GM19438 (cell line): ENCODE data around the gene CXCL9.
"Not testable (repeated sequence)": the region's sequence is repeated elsewhere in the genome, so short reads cannot be mapped to it uniquely, and the experiment has no call there.

Experiments used
- ATAC-seq: cut with Tn5 transposase; IDR thresholded peaks from one replicate; pipeline ENCODE4 v1.9.1; 2021; ENCODE audit warnings: low read depth; ENCODE audit not compliant: unreplicated experiment

Gene CXCL9

GRCh38 chr4:75968084-75968483 lies 39.2 kb downstream of the CXCL9 start:
- ATAC-seq: no peak

GRCh38 chr4:75963558-75963957 lies 43.8 kb downstream of the CXCL9 start:
- ATAC-seq: no peak

DNA sequence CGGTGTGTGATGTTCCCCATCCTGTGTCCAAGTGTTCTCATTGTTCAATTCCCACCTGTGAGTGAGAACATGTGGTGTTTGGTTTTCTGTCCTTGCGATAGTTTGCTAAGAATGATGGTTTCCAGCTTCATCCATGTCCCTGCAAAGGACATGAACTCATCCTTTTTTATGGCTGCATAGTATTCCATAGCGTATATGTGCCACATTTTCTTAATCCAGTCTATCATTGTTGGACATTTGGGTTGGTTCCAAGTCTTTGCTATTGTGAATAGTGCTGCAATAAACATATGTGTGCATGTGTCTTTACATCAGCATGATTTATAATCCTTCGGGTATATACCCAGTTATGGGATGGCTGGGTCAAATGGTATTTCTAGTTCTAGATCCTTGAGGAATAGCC lies 45.2 kb downstream of the CXCL9 start:
- ATAC-seq: not testable (repeated sequence)

DNA sequence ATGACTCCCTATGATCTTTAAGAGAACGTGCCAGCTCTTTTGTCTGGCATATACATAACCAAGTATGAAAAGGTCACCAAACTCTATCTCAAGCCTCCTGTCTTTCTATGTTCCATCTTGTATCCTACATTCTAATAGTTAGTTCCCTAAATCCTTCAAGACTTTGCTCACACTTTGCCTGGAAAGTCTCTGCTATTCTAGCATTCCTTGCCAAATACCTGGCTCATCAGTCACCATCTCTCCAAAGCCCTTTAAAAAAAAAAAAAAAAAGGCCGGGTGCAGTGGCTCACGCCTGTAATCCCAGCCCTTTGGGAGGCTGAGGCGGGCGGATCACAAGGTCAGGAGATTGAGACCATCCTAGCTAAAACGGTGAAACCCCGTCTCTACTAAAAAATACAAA lies 48.8 kb downstream of the CXCL9 start:
- ATAC-seq: not testable (repeated sequence)

- not testable (repeated sequence) for ATAC-seq
Measured at GRCh38 chr4:75954811-75955210, 52.5 kb downstream of the CXCL9 start.

- ATAC-seq: no peak
Measured at GRCh38 chr4:75953509-75953908, 53.8 kb downstream of the CXCL9 start.
